GM12872 (cell line): Measurements from ENCODE around the gene PROCR.

Experiments used
- TF ChIP-seq, protein P1 (sequence below): IDR thresholded peaks from 3 replicates; pipeline ENCODE4 v1.5.1; 2011; ENCODE audit warnings: low read depth, mild to moderate bottlenecking, low read length, moderate library complexity; ENCODE audit not compliant: insufficient read depth

PROCR gene

GRCh38 chr20:35225319-35226125 is 53.6 kb downstream of the PROCR start:
- TF ChIP-seq, protein P1, sequence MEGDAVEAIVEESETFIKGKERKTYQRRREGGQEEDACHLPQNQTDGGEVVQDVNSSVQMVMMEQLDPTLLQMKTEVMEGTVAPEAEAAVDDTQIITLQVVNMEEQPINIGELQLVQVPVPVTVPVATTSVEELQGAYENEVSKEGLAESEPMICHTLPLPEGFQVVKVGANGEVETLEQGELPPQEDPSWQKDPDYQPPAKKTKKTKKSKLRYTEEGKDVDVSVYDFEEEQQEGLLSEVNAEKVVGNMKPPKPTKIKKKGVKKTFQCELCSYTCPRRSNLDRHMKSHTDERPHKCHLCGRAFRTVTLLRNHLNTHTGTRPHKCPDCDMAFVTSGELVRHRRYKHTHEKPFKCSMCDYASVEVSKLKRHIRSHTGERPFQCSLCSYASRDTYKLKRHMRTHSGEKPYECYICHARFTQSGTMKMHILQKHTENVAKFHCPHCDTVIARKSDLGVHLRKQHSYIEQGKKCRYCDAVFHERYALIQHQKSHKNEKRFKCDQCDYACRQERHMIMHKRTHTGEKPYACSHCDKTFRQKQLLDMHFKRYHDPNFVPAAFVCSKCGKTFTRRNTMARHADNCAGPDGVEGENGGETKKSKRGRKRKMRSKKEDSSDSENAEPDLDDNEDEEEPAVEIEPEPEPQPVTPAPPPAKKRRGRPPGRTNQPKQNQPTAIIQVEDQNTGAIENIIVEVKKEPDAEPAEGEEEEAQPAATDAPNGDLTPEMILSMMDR: no peak

- TF ChIP-seq, protein P1: no peak
Measured at GRCh38 chr20:35226126-35226883, 54.4 kb downstream of the PROCR start, which contains the start of gene MMP24. Gene MMP24, plus strand, starts transcription at chr20:35226690. Its CDS starts 49 bp downstream, at chr20:35226739.
